Neural cell (in vitro differentiated cells): ENCODE measurements around the gene HSD17B8. TPM values are rescaled to one million over a fixed set of nuclear protein-coding genes. Genes with fewer than 3 reads are reported as not detected.
"Not testable (repeated sequence)": the region's sequence is repeated elsewhere in the genome, so short reads cannot be mapped to it uniquely, and the experiment has no call there.

Experiments used
- H2AFZ ChIP-seq: fragments of 200-600, 300-800 bp; sonication (generic), shearing (Covaris generic); 2 replicates; pipeline ENCODE4 v1.6.0; 2014; ENCODE audit warnings: low read depth, mild to moderate bottlenecking, antibody characterized with exemption, low read length, moderate library complexity
- H3F3A ChIP-seq: fragments of 200-600 bp; shearing (Covaris generic); 2 replicates; pipeline ENCODE4 v1.6.1; 2016; ENCODE audit warnings: mild to moderate bottlenecking, moderate library complexity, mixed read lengths, antibody characterized with exemption, low read length; ENCODE audit not compliant: insufficient read depth, poor library complexity, severe bottlenecking
- H3K27ac ChIP-seq: fragments of 200-600, 300-800 bp; sonication (generic), shearing (Covaris generic); 2 replicates; pipeline ENCODE4 v1.5.1; 2014; ENCODE audit warnings: mild to moderate bottlenecking, low read length, moderate library complexity
- H3K27me3 ChIP-seq: fragments of 300-800, 200-600 bp; sonication (generic), shearing (Covaris generic); 2 replicates; pipeline ENCODE4 v1.6.0; 2014; ENCODE audit warnings: mild to moderate bottlenecking, low read depth, low read length, moderate library complexity; ENCODE audit not compliant: insufficient read depth
- H3K36me3 ChIP-seq: fragments of 300-800, 200-600 bp; sonication (generic), shearing (Covaris generic); 2 replicates; pipeline ENCODE4 v1.5.1; 2014; ENCODE audit warnings: mild to moderate bottlenecking, antibody characterized with exemption, low read length, moderate library complexity; ENCODE audit not compliant: insufficient read depth
- H3K4me2 ChIP-seq: fragments of 300-800, 200-600 bp; sonication (generic), shearing (Covaris generic); 2 replicates; pipeline ENCODE4 v1.6.0; 2014; ENCODE audit warnings: mild to moderate bottlenecking, low read length
- H3K4me3 ChIP-seq: fragments of 300-800, 200-600 bp; sonication (generic), shearing (Covaris generic); 2 replicates; pipeline ENCODE4 v1.5.1; 2014; ENCODE audit warnings: mild to moderate bottlenecking, low read length, moderate library complexity
- H3K79me2 ChIP-seq: fragments of 200-600 bp; shearing (Covaris generic); replicated peaks from 2 replicates; pipeline ENCODE4 v1.6.0; 2014; ENCODE audit warnings: mild to moderate bottlenecking, low read length, moderate library complexity; ENCODE audit not compliant: insufficient read depth
- H3K9ac ChIP-seq: fragments of 300-800, 200-600 bp; sonication (generic), shearing (Covaris generic); 2 replicates; pipeline ENCODE4 v1.6.1; 2016; ENCODE audit warnings: mild to moderate bottlenecking, low read length, mixed read lengths
- H3K9me2 ChIP-seq: fragments of 200-600 bp; shearing (Covaris generic); 2 replicates; pipeline ENCODE4 v1.6.1; 2016; ENCODE audit warnings: mild to moderate bottlenecking, low read length, mixed read lengths; ENCODE audit not compliant: insufficient read depth
- H3K9me3 ChIP-seq: fragments of 200-600, 300-800 bp; sonication (generic), shearing (Covaris generic); 2 replicates; pipeline ENCODE4 v1.6.1; 2016; ENCODE audit warnings: mild to moderate bottlenecking, mixed run types, low read length, moderate library complexity, mixed read lengths
- H4K20me1 ChIP-seq: fragments of 200-600 bp; shearing (Covaris generic); 2 replicates; pipeline ENCODE4 v1.6.1; 2016; ENCODE audit warnings: mild to moderate bottlenecking, mixed run types; ENCODE audit not compliant: insufficient read depth
- EP300 ChIP-seq: fragments of 450-650 bp; conservative IDR thresholded peaks from 2 replicates; pipeline ENCODE4 v1.6.1; 2014; ENCODE audit warnings: antibody characterized with exemption, mild to moderate bottlenecking, moderate library complexity; ENCODE audit not compliant: poor library complexity, severe bottlenecking
- EZH2 ChIP-seq: fragments of 200-600, 300-800 bp; shearing (Covaris generic), sonication (generic); IDR thresholded peaks from 2 replicates; pipeline ENCODE4 v1.6.1; 2014; ENCODE audit warnings: antibody characterized with exemption, low read length, borderline replicate concordance, mild to moderate bottlenecking; ENCODE audit not compliant: insufficient read depth, poor library complexity, severe bottlenecking
- MXI1 ChIP-seq: fragments of 450-650 bp; conservative IDR thresholded peaks from 2 replicates; pipeline ENCODE4 v1.6.1; 2014; ENCODE audit warnings: antibody characterized with exemption, mild to moderate bottlenecking; ENCODE audit not compliant: poor library complexity, severe bottlenecking
- POLR2AphosphoS5 ChIP-seq: IDR thresholded peaks from 2 replicates; pipeline ENCODE4 v1.6.1; 2012
- RAD21 ChIP-seq: fragments of 450-650 bp; conservative IDR thresholded peaks from 2 replicates; pipeline ENCODE4 v1.6.1; 2014; ENCODE audit warnings: antibody characterized with exemption, mild to moderate bottlenecking, moderate library complexity
- REST ChIP-seq: IDR thresholded peaks from 2 replicates; pipeline ENCODE4 v1.6.1; 2012; ENCODE audit warnings: borderline replicate concordance
- SMC3 ChIP-seq: fragments of 450-650 bp; conservative IDR thresholded peaks from 2 replicates; pipeline ENCODE4 v1.6.1; 2014; ENCODE audit warnings: antibody characterized with exemption, mild to moderate bottlenecking, moderate library complexity; ENCODE audit not compliant: poor library complexity
- TAF1 ChIP-seq: IDR thresholded peaks from 2 replicates; pipeline ENCODE4 v1.6.1; 2012; ENCODE audit warnings: low read depth
- polyA plus RNA-seq: library from polyadenylated mRNA; depleted of rRNA; stranded (reverse); fragments of >200 nt; gene quantifications from 2 replicates; pipeline ENCODE4 v1.2.3, GENCODE V29; 2014
- TF ChIP-seq, protein P1 (sequence below): fragments of 450-650 bp; IDR thresholded peaks from 2 replicates; pipeline ENCODE4 v1.5.1; 2014; ENCODE audit warnings: antibody characterized with exemption, mild to moderate bottlenecking, moderate library complexity; ENCODE audit not compliant: poor library complexity, severe bottlenecking

The HSD17B8 gene
- polyA plus RNA-seq, 1 donor from 2014 or later: 7.3 TPM

DNA sequence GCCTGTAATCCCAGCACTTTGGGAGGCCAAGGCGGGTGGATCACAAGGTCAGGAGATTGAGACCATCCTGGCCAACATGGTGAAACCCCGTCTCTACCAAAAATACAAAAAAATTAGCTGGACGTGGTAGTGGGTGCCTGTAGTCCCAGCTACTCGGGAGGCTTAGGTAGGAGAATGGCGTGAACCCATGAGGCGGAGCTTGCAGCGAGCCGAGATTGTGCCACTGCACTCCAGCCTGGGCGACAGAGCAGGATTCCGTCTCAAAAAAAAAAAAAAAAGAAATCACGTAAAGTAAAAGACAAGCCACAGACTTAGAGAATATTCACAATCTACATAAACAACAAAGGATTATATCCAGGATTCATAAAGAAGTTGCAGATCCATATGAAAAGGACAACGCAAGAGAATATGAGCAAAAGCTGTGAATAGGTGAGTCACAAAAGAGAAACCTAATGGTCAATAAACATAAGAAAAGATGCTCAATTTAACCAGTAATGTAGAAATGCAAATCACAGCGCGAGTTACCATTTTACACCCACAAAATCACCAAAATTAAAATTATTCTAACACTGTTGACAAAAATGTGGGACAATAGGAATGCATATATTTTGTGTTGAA lies 22.2 kb downstream of the HSD17B8 start:
- H3K9me2 ChIP-seq, H4K20me1 ChIP-seq, H3K27me3 ChIP-seq, H3F3A ChIP-seq, H3K9me3 ChIP-seq, H3K27ac ChIP-seq, H3K4me2 ChIP-seq, H2AFZ ChIP-seq, H3K9ac ChIP-seq, H3K36me3 ChIP-seq, H3K4me3 ChIP-seq, H3K79me2 ChIP-seq: not testable (repeated sequence)

DNA sequence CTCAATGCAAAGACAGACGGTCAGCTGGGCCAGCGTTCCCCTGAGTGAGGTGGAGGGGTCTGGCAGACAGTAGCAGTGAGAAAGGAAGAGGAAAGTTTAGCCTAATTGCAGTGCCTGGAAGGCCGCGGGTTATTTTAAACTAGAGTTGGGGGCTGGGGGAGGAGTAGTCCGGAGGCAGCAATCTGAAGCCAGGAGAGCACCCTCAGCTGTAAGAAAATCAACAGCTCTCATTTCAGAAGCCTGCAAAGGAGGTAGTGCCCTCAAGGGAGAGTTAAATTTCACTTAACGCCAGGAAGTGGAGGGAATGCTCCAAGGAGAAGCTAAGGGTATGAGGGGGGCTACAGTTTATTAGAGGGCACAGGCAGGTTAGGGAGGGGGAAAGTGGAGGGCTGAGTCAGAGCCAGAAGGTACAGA lies 30.8 kb downstream of the HSD17B8 start:
- Histone ChIP-seq H3K4me3 (no peak overlapping the region), H3K9me2 (no peaks in the 10 kb centered on the region), H3F3A (no peaks in the 10 kb centered on the region), H3K36me3 (no peaks in the 10 kb centered on the region), H4K20me1 (no peaks in the 10 kb centered on the region), H3K27me3 (no peaks in the 10 kb centered on the region), H3K79me2 (no peaks in the 10 kb centered on the region), H3K4me2 (no peak overlapping the region), H3K9me3 (no peaks in the 10 kb centered on the region), H2AFZ (no peak overlapping the region), H3K27ac (no peak overlapping the region), H3K9ac (no peak overlapping the region)
- TF ChIP-seq, protein P1, sequence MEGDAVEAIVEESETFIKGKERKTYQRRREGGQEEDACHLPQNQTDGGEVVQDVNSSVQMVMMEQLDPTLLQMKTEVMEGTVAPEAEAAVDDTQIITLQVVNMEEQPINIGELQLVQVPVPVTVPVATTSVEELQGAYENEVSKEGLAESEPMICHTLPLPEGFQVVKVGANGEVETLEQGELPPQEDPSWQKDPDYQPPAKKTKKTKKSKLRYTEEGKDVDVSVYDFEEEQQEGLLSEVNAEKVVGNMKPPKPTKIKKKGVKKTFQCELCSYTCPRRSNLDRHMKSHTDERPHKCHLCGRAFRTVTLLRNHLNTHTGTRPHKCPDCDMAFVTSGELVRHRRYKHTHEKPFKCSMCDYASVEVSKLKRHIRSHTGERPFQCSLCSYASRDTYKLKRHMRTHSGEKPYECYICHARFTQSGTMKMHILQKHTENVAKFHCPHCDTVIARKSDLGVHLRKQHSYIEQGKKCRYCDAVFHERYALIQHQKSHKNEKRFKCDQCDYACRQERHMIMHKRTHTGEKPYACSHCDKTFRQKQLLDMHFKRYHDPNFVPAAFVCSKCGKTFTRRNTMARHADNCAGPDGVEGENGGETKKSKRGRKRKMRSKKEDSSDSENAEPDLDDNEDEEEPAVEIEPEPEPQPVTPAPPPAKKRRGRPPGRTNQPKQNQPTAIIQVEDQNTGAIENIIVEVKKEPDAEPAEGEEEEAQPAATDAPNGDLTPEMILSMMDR: no peak
- no peak for TF ChIP-seq TAF1
- TF ChIP-seq POLR2AphosphoS5: no peak
- TF ChIP-seq REST: no peak
- no peak for TF ChIP-seq EP300
- TF ChIP-seq EZH2: no peak
- TF ChIP-seq MXI1: no peak
- no peak for TF ChIP-seq SMC3
- TF ChIP-seq RAD21: no peak

- no peaks in the 10 kb centered on the region for H3K36me3 ChIP-seq
- H2AFZ ChIP-seq: no peak overlapping the region
- H3K9me2 ChIP-seq: no peaks in the 10 kb centered on the region
- no peaks in the 10 kb centered on the region for H3K79me2 ChIP-seq
- H3F3A ChIP-seq: no peaks in the 10 kb centered on the region
- no peak for TF ChIP-seq MXI1
- TF ChIP-seq EP300: no peak
- TF ChIP-seq, protein P1: no peak
- no peak for TF ChIP-seq RAD21
- TF ChIP-seq REST: no peak
- no peak for TF ChIP-seq TAF1
- no peak for TF ChIP-seq EZH2
- TF ChIP-seq SMC3: no peak
- no peak overlapping the region for H3K4me3 ChIP-seq
- H3K9ac ChIP-seq: no peak overlapping the region
- H3K4me2 ChIP-seq: no peak overlapping the region
- no peak overlapping the region for H3K27ac ChIP-seq
- H3K27me3 ChIP-seq: no peaks in the 10 kb centered on the region
- H3K9me3 ChIP-seq: no peaks in the 10 kb centered on the region
- no peaks in the 10 kb centered on the region for H4K20me1 ChIP-seq
These were observed 31.9 kb downstream of the HSD17B8 start for GRCh38 chr6:33236328-33236727.
